ENCODE data around the gene MAP6D1. TPM values are rescaled to one million over a fixed set of nuclear protein-coding genes. Genes with fewer than 3 reads are reported as not detected.
A peak's percentile ranks its signal among the peaks of the same experiment; 100 is the strongest.
"Not testable (repeated sequence)": the region's sequence is repeated elsewhere in the genome, so short reads cannot be mapped to it uniquely, and the experiment has no call there.

Gene MAP6D1
- total and polyA plus RNA-seq, 5 donors = 1.0 to 2.5 (median 1.6) TPM

DNA sequence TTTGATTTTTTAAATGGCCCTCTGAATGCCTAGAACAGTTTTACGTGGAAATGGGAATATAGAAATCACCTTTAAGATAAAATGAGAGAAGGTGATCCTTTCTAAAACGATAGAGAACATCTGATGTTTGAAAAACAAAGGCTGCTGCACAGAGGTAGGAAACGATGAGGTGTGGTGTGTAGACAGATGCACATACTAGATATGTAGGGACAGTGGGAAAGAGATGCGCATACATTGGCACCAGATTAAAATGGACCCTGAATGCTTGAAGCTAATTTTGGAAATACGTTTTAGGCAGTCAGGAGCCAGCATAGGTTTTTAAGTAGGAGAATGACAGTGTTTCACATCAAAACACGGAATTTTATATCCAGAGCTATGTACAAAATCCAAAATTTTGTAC lies 29.0 kb downstream of the MAP6D1 start:
- Histone ChIP-seq H3K27me3 (ENCODE audit: control insufficient read depth, insufficient read depth) (no peaks in the 10 kb centered on the region), H3K9me3 (ENCODE audit: control insufficient read depth, low read length) (no peaks in the 10 kb centered on the region), H3K4me1 (ENCODE audit: control insufficient read depth, insufficient read depth, low read length) (no peaks in the 10 kb centered on the region), H3K4me3 (ENCODE audit: low read length) (no peak overlapping the region), H3K27ac (ENCODE audit: low read length) (no peak overlapping the region)
- no peak for DNase-seq
- intact Hi-C loops (cut with DNase I) = no loop called here
- 95% methylated on average over 6 of the region's 6 CpGs for WGBS
- ATAC-seq = no peak

DNA sequence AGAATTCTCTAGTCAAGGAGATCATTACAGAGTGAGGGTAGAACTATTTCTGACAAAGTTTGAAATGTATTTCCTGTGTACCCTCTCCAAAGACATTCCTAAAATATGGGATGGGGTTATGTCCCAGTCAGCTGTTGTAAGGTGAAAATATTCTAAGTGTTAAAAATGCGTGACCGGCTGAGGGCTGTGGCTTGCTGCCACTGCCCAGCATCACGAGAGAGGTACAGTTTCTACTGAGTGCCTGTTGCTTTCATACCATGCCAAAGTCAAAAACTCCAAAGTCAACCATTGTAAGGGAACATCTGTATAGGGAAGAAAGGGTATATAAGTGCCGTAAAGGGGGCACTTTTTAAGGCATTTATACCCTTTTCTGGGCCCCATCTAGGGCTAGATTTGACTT lies 30.9 kb downstream of the MAP6D1 start:
- ATAC-seq (peak; percentile 30 to 61), DNase-seq (no peak)
- 75% methylated on average over 4 of the region's 4 CpGs for WGBS
- no peak overlapping the region for H3K4me3 ChIP-seq (ENCODE audit: low read length)
- H3K9me3 ChIP-seq (ENCODE audit: control insufficient read depth, low read length) = no peaks in the 10 kb centered on the region
- no peaks in the 10 kb centered on the region for H3K27me3 ChIP-seq (ENCODE audit: control insufficient read depth, insufficient read depth)
- intact Hi-C loops (cut with DNase I) = no loop called here
- no peaks in the 10 kb centered on the region for H3K4me1 ChIP-seq (ENCODE audit: control insufficient read depth, insufficient read depth, low read length)
- no peak overlapping the region for H3K27ac ChIP-seq (ENCODE audit: low read length)

DNA sequence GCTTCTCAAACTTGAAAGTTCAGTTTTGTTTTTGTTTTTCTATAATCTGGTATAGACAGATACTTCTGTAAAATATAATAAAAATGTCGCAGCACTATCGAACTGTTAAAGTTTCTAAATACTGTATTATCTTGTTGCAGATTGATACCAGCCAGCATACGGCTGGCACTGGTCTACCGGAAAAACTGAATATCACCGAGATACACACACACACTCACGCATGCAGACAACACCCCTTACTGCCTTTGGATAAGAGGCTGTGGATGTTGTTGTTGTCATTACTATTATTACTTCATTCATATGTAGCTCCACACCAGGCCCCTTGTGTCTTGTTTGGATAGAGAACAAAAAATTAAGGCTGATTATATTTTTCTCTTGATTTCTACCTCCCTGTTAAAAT lies 32.4 kb downstream of the MAP6D1 start:
- ATAC-seq = no peak

DNA sequence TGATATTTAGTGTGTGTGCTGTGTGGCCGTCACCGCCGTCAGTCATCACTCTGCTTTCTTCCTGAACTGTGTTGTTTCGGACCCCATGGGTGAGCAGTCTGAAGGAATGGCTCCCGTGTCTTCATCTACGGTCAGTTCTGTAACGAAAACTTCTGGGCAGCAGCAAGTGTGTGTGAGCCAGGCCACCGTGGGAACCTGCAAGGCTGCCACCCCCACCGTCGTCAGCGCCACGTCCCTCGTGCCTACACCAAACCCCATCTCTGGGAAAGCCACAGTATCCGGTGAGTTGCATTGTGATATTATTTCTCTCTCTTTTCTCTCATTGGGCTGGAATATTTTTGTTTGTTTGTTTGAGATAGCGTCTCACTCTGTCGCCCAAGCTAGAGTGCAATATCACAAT lies 34.7 kb downstream of the MAP6D1 start:
- WGBS = 92% methylated on average over 16 of the region's 16 CpGs
- DNase-seq (no peak), ATAC-seq (no peak)
- Histone ChIP-seq H3K4me3 (ENCODE audit: low read length) (no peak overlapping the region), H3K9me3 (ENCODE audit: control insufficient read depth, low read length) (no peaks in the 10 kb centered on the region), H3K4me1 (ENCODE audit: control insufficient read depth, insufficient read depth, low read length) (no peaks in the 10 kb centered on the region), H3K27ac (ENCODE audit: low read length) (no peak overlapping the region), H3K27me3 (ENCODE audit: control insufficient read depth, insufficient read depth) (no peaks in the 10 kb centered on the region)
- intact Hi-C loops (cut with DNase I) = no loop called here

More for the DNA sequence above, 32.4 kb downstream of the MAP6D1 start:
- no peak overlapping the region for H3K27ac ChIP-seq (ENCODE audit: low read length)
- no peak overlapping the region for H3K4me3 ChIP-seq (ENCODE audit: low read length)
- no peaks in the 10 kb centered on the region for H3K27me3 ChIP-seq (ENCODE audit: control insufficient read depth, insufficient read depth)
- WGBS = 79% methylated on average over 6 of the region's 6 CpGs
- DNase-seq = no peak
- no peaks in the 10 kb centered on the region for H3K9me3 ChIP-seq (ENCODE audit: control insufficient read depth, low read length)
- intact Hi-C loops (cut with DNase I) = no loop called here
- H3K4me1 ChIP-seq (ENCODE audit: control insufficient read depth, insufficient read depth, low read length) = no peaks in the 10 kb centered on the region

DNA sequence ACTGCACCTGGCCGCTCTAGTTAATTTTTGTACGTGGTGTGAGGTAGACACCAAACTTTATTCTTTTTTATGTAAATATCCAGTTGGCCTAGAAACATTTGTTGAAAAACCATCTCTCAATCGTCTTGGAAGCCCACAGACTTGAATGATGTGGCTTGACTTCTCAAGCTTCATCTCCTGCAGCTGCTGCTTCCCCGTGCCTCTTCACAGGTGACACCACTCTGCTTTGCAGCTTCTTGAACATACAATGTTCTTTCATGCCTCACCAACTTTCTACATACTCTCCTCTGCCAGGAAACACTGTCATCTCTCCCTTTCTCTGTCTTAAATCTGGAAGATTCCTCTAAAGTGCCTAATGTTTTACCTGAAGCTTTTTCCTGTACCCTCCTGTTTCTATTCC lies 35.6 kb downstream of the MAP6D1 start:
- Histone ChIP-seq H3K4me1 (ENCODE audit: control insufficient read depth, insufficient read depth, low read length) (no peaks in the 10 kb centered on the region), H3K9me3 (ENCODE audit: control insufficient read depth, low read length) (no peaks in the 10 kb centered on the region), H3K4me3 (ENCODE audit: low read length) (no peak overlapping the region), H3K27me3 (ENCODE audit: control insufficient read depth, insufficient read depth) (no peaks in the 10 kb centered on the region), H3K27ac (ENCODE audit: low read length) (no peak overlapping the region)
- WGBS = 95% methylated on average over 4 of the region's 4 CpGs
- intact Hi-C loops (cut with DNase I) = no loop called here
- ATAC-seq = no peak
- DNase-seq = no peak

DNA sequence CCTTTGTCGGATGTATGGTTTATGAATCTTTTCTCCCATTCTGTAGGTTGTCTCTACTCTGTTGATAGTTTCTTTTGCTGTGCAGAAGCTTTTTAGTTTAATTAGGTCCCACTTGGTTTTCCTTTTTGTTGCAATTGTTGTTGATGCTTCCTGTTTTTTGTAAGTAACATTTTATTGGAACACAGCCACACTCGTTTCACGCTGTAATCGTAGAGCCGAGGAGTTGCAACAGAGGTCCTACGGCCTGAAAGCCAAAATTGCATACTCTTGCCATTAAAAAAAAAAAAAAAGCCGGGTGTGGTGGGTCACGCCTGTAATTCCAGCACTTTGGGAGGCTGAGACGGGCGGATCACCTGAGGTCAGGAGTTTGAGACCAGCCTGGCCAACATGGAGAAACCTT lies 40.9 kb downstream of the MAP6D1 start:
- H3K4me3 ChIP-seq (ENCODE audit: low read length); DNase-seq; H3K27ac ChIP-seq (ENCODE audit: low read length); H3K4me1 ChIP-seq (ENCODE audit: control insufficient read depth, insufficient read depth, low read length); H3K27me3 ChIP-seq (ENCODE audit: control insufficient read depth, insufficient read depth); intact Hi-C loops (cut with DNase I); H3K9me3 ChIP-seq (ENCODE audit: control insufficient read depth, low read length); ATAC-seq: not testable (repeated sequence)
- 82% methylated on average over 10 of the region's 10 CpGs for WGBS

DNA sequence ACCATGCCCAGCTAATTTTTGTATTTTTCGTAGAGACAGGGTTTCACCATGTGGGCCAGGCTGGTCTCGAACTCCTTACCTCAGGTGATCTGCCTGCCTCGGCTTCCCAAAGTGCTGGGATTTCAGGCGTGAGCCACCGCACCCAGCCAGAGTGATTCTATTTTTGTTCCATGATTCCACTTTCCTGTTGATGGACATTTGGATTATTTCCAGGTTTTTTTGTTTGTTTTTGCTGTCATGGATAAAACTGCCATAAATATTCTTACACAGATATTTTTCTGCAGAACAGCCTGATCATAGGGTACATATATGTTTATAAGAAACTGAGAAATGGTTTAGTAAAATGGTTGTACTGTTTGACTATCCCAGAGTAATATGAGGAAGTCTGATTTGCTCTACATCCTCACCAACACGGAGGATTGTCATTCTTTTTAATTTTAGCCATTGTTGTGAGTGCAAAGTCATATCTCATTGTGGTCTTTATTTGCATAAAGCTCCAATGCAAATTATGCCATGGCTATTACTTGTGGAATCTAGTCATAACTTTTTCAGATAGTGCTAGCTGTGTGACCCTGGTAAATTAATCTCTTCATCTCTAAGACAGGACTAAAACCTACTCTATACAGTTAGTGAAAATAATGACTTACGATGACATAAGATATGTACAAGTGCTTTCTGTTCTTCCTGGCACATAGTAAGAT lies 42.7 kb downstream of the MAP6D1 start:
- Histone ChIP-seq H3K4me3 (ENCODE audit: low read length) (no peak overlapping the region), H3K9me3 (ENCODE audit: control insufficient read depth, low read length) (no peaks in the 10 kb centered on the region), H3K27me3 (ENCODE audit: control insufficient read depth, insufficient read depth) (no peaks in the 10 kb centered on the region), H3K27ac (ENCODE audit: low read length) (no peak overlapping the region), H3K4me1 (ENCODE audit: control insufficient read depth, insufficient read depth, low read length) (no peaks in the 10 kb centered on the region)
- DNase-seq (no peak), ATAC-seq (no peak)
- intact Hi-C loops (cut with DNase I) = no loop called here
- 61% methylated on average over 7 of the region's 7 CpGs for WGBS

DNA sequence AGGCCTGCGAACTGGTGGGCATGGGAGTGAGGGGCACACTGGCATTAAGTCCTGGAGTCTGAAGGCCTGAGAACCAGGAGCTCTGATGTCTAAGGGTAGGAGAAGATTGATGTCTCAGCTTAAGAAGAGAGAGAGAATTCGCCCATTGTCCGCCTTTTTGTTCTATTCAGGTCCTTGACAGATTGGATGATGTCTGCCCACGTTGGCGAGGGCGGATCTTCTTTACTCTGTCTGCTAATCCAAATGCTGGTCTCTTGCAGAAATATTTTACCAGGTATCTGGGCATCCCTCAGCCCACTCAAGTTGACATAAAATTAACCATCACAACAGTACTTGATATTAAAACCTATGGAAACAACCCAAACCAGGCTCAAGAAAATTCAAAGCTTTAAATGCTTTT lies 44.1 kb downstream of the MAP6D1 start:
- no peak overlapping the region for H3K4me3 ChIP-seq (ENCODE audit: low read length)
- ATAC-seq = no peak

GRCh38 chr3:183779896-183780465 lies 45.4 kb downstream of the MAP6D1 start:
- H3K27ac ChIP-seq (ENCODE audit: low read length) = no peak overlapping the region
- no peaks in the 10 kb centered on the region for H3K9me3 ChIP-seq (ENCODE audit: control insufficient read depth, low read length)
- WGBS = 82% methylated on average over 14 of the region's 14 CpGs
- H3K4me1 ChIP-seq (ENCODE audit: control insufficient read depth, insufficient read depth, low read length) = no peaks in the 10 kb centered on the region
- ATAC-seq (no peak), DNase-seq (peak in 1 of 3 donors; percentile 65)
- no peaks in the 10 kb centered on the region for H3K27me3 ChIP-seq (ENCODE audit: control insufficient read depth, insufficient read depth)
- intact Hi-C loops (cut with DNase I) = no loop called here
- no peak overlapping the region for H3K4me3 ChIP-seq (ENCODE audit: low read length)

More for the DNA sequence above, 44.1 kb downstream of the MAP6D1 start:
- no peak overlapping the region for H3K27ac ChIP-seq (ENCODE audit: low read length)
- H3K9me3 ChIP-seq (ENCODE audit: control insufficient read depth, low read length) = no peaks in the 10 kb centered on the region
- H3K4me1 ChIP-seq (ENCODE audit: control insufficient read depth, insufficient read depth, low read length) = no peaks in the 10 kb centered on the region
- 94% methylated on average over 6 of the region's 6 CpGs for WGBS
- intact Hi-C loops (cut with DNase I) = no loop called here
- no peak for DNase-seq
- no peaks in the 10 kb centered on the region for H3K27me3 ChIP-seq (ENCODE audit: control insufficient read depth, insufficient read depth)

GRCh38 chr3:183777016-183777618 lies 48.3 kb downstream of the MAP6D1 start:
- H3K27me3 ChIP-seq (ENCODE audit: control insufficient read depth, insufficient read depth) = no peaks in the 10 kb centered on the region
- no peaks in the 10 kb centered on the region for H3K9me3 ChIP-seq (ENCODE audit: control insufficient read depth, low read length)
- WGBS = 92% methylated on average over 4 of the region's 4 CpGs
- no peaks in the 10 kb centered on the region for H3K4me1 ChIP-seq (ENCODE audit: control insufficient read depth, insufficient read depth, low read length)
- no peak overlapping the region for H3K4me3 ChIP-seq (ENCODE audit: low read length)
- no peak overlapping the region for H3K27ac ChIP-seq (ENCODE audit: low read length)
- DNase-seq (no peak), ATAC-seq (no peak)
- intact Hi-C loops (cut with DNase I) = no loop called here

GRCh38 chr3:183776451-183776850 lies 48.9 kb downstream of the MAP6D1 start:
- H3K27me3 ChIP-seq (ENCODE audit: control insufficient read depth, insufficient read depth); DNase-seq; intact Hi-C loops (cut with DNase I); ATAC-seq; H3K9me3 ChIP-seq (ENCODE audit: control insufficient read depth, low read length); H3K27ac ChIP-seq (ENCODE audit: low read length); H3K4me1 ChIP-seq (ENCODE audit: control insufficient read depth, insufficient read depth, low read length); H3K4me3 ChIP-seq (ENCODE audit: low read length): not testable (repeated sequence)
- WGBS = 87% methylated on average over 5 of the region's 5 CpGs

Data from right cardiac atrium (tissue), 5 donors.